ENCODE results near the gene CDC14A.
A peak's percentile ranks its signal among the peaks of the same experiment; 100 is the strongest.

Gene CDC14A

DNA sequence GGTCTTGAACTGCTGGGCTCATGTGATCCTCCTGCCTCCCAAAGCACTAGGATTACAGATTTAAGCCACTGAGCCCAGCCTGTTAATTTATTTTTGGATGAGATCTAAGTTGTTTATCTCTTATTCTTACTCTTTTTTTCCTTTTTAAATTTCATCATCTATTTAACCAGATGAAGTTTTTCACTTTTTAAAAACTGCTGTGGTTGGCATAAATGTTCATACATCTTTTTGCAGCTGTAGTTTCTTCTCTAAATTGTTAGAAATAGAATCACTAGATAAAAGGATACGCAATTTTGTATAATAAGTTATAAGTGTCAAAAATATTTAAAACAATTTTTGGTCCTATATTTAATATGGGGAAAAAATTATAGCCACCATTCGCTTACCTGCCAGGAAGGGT is 105.4 kb downstream of the CDC14A start:
- Histone ChIP-seq H3K4ac (ENCODE audit: low read depth in 1 of 2, low read length in 2 of 2) (no peak overlapping the region), H3K9me3 (ENCODE audit: control insufficient read depth, low read length) (no peaks in the 10 kb centered on the region), H3K36me3 (ENCODE audit: control insufficient read depth in 1 of 2, insufficient read depth in 2 of 2, low read depth in 1 of 2, low read length in 2 of 2) (no peaks in the 10 kb centered on the region), H3K18ac (ENCODE audit: low read depth in 1 of 2, low read length in 2 of 2) (no peak overlapping the region), H3K4me1 (ENCODE audit: control insufficient read depth, insufficient read depth, low read depth, low read length) (peaks cover 5% of the 10 kb centered on the region), H2BK5ac (ENCODE audit: low read depth, low read length, poor library complexity, severe bottlenecking) (no peak overlapping the region), H2AFZ (ENCODE audit: low read depth, low read length) (no peak overlapping the region), H3K27ac (ENCODE audit: low read length, poor library complexity, severe bottlenecking) (no peak overlapping the region), H2BK15ac (ENCODE audit: low read depth, poor library complexity, severe bottlenecking) (no peak overlapping the region), H4K91ac (ENCODE audit: low read length) (no peak overlapping the region), H4K8ac (ENCODE audit: low read length) (no peak overlapping the region), H3K4me2 (ENCODE audit: low read length, poor library complexity, severe bottlenecking) (no peak overlapping the region), H3K9ac (ENCODE audit: low read length) (no peak overlapping the region), H2BK120ac (ENCODE audit: low read depth, low read length) (no peak overlapping the region), H3K4me3 (ENCODE audit: insufficient read depth in 1 of 2, low read depth in 1 of 2, low read length in 2 of 2) (no peak overlapping the region), H2AK5ac (ENCODE audit: low read length, severe bottlenecking) (no peak overlapping the region), H3K23ac (ENCODE audit: low read length in 2 of 2) (no peak overlapping the region), H2BK12ac (ENCODE audit: low read length in 2 of 2) (no peak overlapping the region), H3K27me3 (ENCODE audit: control insufficient read depth in 1 of 2, insufficient read depth in 1 of 2, low read length in 2 of 2) (no peaks in the 10 kb centered on the region), H3K79me1 (replicated peaks; ENCODE audit: low read length, poor library complexity, severe bottlenecking) (no peaks in the 10 kb centered on the region), H3K14ac (ENCODE audit: low read length in 2 of 2) (no peak overlapping the region)
- no CpG with 5 or more reads among the region's 2 CpGs for WGBS
- DNase-seq: no peak

DNA sequence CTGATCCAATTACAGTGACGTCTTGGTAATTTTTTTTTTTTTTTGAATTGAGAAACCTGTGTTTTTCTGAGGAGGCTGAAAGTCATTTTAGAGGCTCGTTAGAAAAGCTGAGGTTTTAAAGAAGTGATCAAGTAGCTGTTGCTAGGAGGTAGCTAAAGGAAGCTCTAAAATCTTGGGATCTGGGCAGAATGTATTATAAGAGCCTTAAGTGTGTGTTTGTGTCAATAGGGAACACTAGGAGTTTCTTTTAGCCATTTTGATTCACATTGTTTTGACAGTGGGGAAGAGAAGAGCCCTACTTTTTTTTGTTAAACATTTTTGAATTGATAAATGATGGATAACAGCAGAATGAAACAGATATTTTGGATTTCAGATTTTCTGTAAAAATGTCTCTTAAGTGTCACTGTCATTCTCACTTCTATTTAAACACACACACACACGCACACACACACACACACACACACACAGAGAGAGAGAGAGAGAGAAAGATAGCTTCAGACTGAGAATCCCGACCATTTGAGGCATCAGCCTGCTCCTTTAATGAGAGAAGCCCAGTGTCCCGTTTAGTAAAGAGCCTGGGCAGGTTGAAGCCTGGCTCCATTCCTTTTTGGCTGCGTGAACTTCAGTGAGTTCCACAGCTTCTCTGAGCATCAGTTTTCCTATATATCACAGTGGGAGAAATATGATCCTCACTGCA is 106.5 kb downstream of the CDC14A start:
- WGBS: 66% methylated on average over 6 of the region's 6 CpGs
- Histone ChIP-seq H3K4me3 (ENCODE audit: insufficient read depth in 1 of 2, low read depth in 1 of 2, low read length in 2 of 2) (no peak overlapping the region), H3K18ac (ENCODE audit: low read depth in 1 of 2, low read length in 2 of 2) (no peak overlapping the region), H2BK12ac (ENCODE audit: low read length in 2 of 2) (no peak overlapping the region), H3K4me1 (ENCODE audit: control insufficient read depth, insufficient read depth, low read depth, low read length) (peaks cover 5% of the 10 kb centered on the region), H3K36me3 (ENCODE audit: control insufficient read depth in 1 of 2, insufficient read depth in 2 of 2, low read depth in 1 of 2, low read length in 2 of 2) (no peaks in the 10 kb centered on the region), H2AK5ac (ENCODE audit: low read length, severe bottlenecking) (no peak overlapping the region), H3K9me3 (ENCODE audit: control insufficient read depth, low read length) (no peaks in the 10 kb centered on the region), H3K14ac (ENCODE audit: low read length in 2 of 2) (no peak overlapping the region), H4K8ac (ENCODE audit: low read length) (no peak overlapping the region), H3K4me2 (ENCODE audit: low read length, poor library complexity, severe bottlenecking) (no peak overlapping the region), H2BK120ac (ENCODE audit: low read depth, low read length) (no peak overlapping the region), H3K79me1 (replicated peaks; ENCODE audit: low read length, poor library complexity, severe bottlenecking) (no peaks in the 10 kb centered on the region), H3K4ac (ENCODE audit: low read depth in 1 of 2, low read length in 2 of 2) (no peak overlapping the region), H4K91ac (ENCODE audit: low read length) (no peak overlapping the region), H3K27ac (ENCODE audit: low read length, poor library complexity, severe bottlenecking) (no peak overlapping the region), H3K23ac (ENCODE audit: low read length in 2 of 2) (no peak overlapping the region), H3K9ac (ENCODE audit: low read length) (peak overlapping the region; percentile 3), H2BK5ac (ENCODE audit: low read depth, low read length, poor library complexity, severe bottlenecking) (no peak overlapping the region), H3K27me3 (ENCODE audit: control insufficient read depth in 1 of 2, insufficient read depth in 1 of 2, low read length in 2 of 2) (no peaks in the 10 kb centered on the region), H2BK15ac (ENCODE audit: low read depth, poor library complexity, severe bottlenecking) (no peak overlapping the region), H2AFZ (ENCODE audit: low read depth, low read length) (no peak overlapping the region)
- peak; percentile 27 for DNase-seq

DNA sequence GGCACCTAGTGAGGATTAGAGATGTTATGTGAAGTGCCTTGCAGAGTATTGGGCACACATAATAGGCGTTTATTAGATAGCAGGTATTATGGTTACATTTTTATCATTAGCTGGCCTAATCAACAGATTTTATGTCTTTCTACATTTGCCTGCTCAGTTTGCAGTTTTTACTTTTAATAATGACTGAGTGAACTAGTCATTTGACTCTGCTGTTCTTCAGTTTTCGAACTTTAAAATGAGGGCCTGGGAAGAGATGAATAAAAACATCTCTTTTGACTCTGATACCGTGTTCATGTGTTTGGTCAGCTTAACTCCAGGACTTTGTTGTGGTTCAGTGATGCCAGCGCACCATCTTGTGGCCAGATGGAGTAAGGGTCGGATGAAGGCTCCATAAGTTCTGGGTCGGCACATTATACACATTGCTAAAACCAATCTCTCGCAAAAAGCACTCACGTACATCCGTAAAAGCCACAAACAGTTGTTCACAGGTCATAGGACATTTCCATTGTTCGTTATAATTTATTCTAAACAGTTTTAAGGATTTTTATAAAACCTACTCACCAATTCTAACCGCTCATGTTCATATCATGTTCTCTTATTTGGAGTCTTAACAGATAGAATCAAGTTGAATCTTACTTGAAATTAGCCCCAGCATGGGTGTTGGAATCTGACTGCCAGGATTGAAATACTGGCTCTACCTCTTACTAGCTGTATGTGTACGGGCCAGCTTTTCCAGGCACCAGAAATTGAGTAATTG is 107.2 kb downstream of the CDC14A start:
- DNase-seq: peak; percentile 79
- no peak overlapping the region for H3K4me3 ChIP-seq (ENCODE audit: insufficient read depth in 1 of 2, low read depth in 1 of 2, low read length in 2 of 2)
- H3K27me3 ChIP-seq (ENCODE audit: control insufficient read depth in 1 of 2, insufficient read depth in 1 of 2, low read length in 2 of 2): no peaks in the 10 kb centered on the region
- H2BK120ac ChIP-seq (ENCODE audit: low read depth, low read length): no peak overlapping the region
- H2AFZ ChIP-seq (ENCODE audit: low read depth, low read length): no peak overlapping the region
- no peak overlapping the region for H4K91ac ChIP-seq (ENCODE audit: low read length)
- peak overlapping the region; percentile 6 for H3K9ac ChIP-seq (ENCODE audit: low read length)
- H3K79me1 ChIP-seq (replicated peaks; ENCODE audit: low read length, poor library complexity, severe bottlenecking): no peaks in the 10 kb centered on the region
- H3K23ac ChIP-seq (ENCODE audit: low read length in 2 of 2): no peak overlapping the region
- H2BK15ac ChIP-seq (ENCODE audit: low read depth, poor library complexity, severe bottlenecking): no peak overlapping the region
- H3K9me3 ChIP-seq (ENCODE audit: control insufficient read depth, low read length): no peaks in the 10 kb centered on the region
- no peaks in the 10 kb centered on the region for H3K36me3 ChIP-seq (ENCODE audit: control insufficient read depth in 1 of 2, insufficient read depth in 2 of 2, low read depth in 1 of 2, low read length in 2 of 2)
- H4K8ac ChIP-seq (ENCODE audit: low read length): no peak overlapping the region
- H3K18ac ChIP-seq (ENCODE audit: low read depth in 1 of 2, low read length in 2 of 2): no peak overlapping the region
- H3K4ac ChIP-seq (ENCODE audit: low read depth in 1 of 2, low read length in 2 of 2): no peak overlapping the region
- H3K4me2 ChIP-seq (ENCODE audit: low read length, poor library complexity, severe bottlenecking): no peak overlapping the region
- no peak overlapping the region for H3K27ac ChIP-seq (ENCODE audit: low read length, poor library complexity, severe bottlenecking)
- no peak overlapping the region for H2BK12ac ChIP-seq (ENCODE audit: low read length in 2 of 2)
- H2BK5ac ChIP-seq (ENCODE audit: low read depth, low read length, poor library complexity, severe bottlenecking): no peak overlapping the region
- no peak overlapping the region for H3K14ac ChIP-seq (ENCODE audit: low read length in 2 of 2)
- 21% methylated on average over 4 of the region's 12 CpGs for WGBS
- no peak overlapping the region for H2AK5ac ChIP-seq (ENCODE audit: low read length, severe bottlenecking)
- peaks cover 5% of the 10 kb centered on the region for H3K4me1 ChIP-seq (ENCODE audit: control insufficient read depth, insufficient read depth, low read depth, low read length)

DNA sequence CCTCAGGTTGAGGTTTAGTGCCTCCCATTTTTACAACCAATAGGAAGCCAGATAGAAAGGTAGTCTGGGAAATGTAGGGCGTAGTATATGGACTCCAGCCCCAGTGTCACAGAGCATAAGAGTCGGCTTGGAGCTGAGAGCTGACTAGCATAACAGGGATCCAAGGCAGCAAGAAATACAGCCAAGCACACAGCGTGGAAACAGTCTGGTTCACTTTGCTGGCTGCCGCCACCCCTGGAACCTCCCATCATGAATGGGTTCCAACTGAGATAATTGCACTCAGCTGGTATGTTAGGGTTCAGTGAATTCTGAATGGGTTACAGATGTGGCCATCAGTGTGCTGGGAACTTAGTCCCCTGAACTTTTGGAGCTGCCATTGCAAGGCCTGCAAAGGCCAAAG is 108.9 kb downstream of the CDC14A start:
- H3K18ac ChIP-seq (ENCODE audit: low read depth in 1 of 2, low read length in 2 of 2): no peak overlapping the region
- no peak overlapping the region for H2BK12ac ChIP-seq (ENCODE audit: low read length in 2 of 2)
- no peak overlapping the region for H3K9ac ChIP-seq (ENCODE audit: low read length)
- no peak overlapping the region for H4K91ac ChIP-seq (ENCODE audit: low read length)
- H3K27me3 ChIP-seq (ENCODE audit: control insufficient read depth in 1 of 2, insufficient read depth in 1 of 2, low read length in 2 of 2): no peaks in the 10 kb centered on the region
- H3K4me3 ChIP-seq (ENCODE audit: insufficient read depth in 1 of 2, low read depth in 1 of 2, low read length in 2 of 2): no peak overlapping the region
- no peak overlapping the region for H2AFZ ChIP-seq (ENCODE audit: low read depth, low read length)
- no peak for DNase-seq
- H3K36me3 ChIP-seq (ENCODE audit: control insufficient read depth in 1 of 2, insufficient read depth in 2 of 2, low read depth in 1 of 2, low read length in 2 of 2): no peaks in the 10 kb centered on the region
- H4K8ac ChIP-seq (ENCODE audit: low read length): no peak overlapping the region
- H3K79me1 ChIP-seq (replicated peaks; ENCODE audit: low read length, poor library complexity, severe bottlenecking): no peaks in the 10 kb centered on the region
- no peak overlapping the region for H2AK5ac ChIP-seq (ENCODE audit: low read length, severe bottlenecking)
- H2BK5ac ChIP-seq (ENCODE audit: low read depth, low read length, poor library complexity, severe bottlenecking): no peak overlapping the region
- 97% methylated on average over 4 of the region's 4 CpGs for WGBS
- no peak overlapping the region for H3K4ac ChIP-seq (ENCODE audit: low read depth in 1 of 2, low read length in 2 of 2)
- no peak overlapping the region for H2BK15ac ChIP-seq (ENCODE audit: low read depth, poor library complexity, severe bottlenecking)
- H3K4me2 ChIP-seq (ENCODE audit: low read length, poor library complexity, severe bottlenecking): no peak overlapping the region
- no peak overlapping the region for H3K23ac ChIP-seq (ENCODE audit: low read length in 2 of 2)
- H3K27ac ChIP-seq (ENCODE audit: low read length, poor library complexity, severe bottlenecking): no peak overlapping the region
- H3K14ac ChIP-seq (ENCODE audit: low read length in 2 of 2): no peak overlapping the region
- no peaks in the 10 kb centered on the region for H3K9me3 ChIP-seq (ENCODE audit: control insufficient read depth, low read length)
- H2BK120ac ChIP-seq (ENCODE audit: low read depth, low read length): no peak overlapping the region
- peaks cover 5% of the 10 kb centered on the region for H3K4me1 ChIP-seq (ENCODE audit: control insufficient read depth, insufficient read depth, low read depth, low read length)
